GM12801 (cell line): ENCODE data around the gene KIF22.

Source experiments
- TF ChIP-seq, protein P1 (sequence below): IDR thresholded peaks from one replicate; pipeline ENCODE4 v1.5.1; 2011; ENCODE audit warnings: control low read depth; ENCODE audit not compliant: insufficient read length; ENCODE audit errors: extremely low read depth

The KIF22 gene

DNA sequence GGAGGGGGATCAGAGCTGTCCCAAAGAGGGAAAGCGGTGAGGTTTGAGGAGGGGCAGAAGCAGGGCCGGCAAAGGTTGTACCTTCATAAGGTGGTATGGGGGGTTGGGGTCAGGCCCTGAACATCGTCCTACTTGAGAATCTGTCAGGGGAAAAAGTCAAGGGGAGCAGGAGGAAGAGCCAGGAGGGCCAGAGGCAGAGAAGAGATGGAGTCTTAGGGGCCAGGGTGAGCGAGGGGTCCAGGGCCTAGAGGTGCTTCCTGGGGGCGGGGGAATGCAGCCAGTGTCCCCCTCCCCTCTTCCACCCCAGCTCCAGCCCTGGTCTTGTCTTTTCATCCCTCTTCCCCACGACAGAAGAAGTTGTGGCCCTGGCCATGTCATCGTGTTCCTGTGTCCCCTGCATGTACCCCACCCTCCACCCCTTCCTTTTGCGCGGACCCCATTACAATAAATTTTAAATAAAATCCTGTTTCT is 20.2 kb downstream of the KIF22 start:
- TF ChIP-seq, protein P1, sequence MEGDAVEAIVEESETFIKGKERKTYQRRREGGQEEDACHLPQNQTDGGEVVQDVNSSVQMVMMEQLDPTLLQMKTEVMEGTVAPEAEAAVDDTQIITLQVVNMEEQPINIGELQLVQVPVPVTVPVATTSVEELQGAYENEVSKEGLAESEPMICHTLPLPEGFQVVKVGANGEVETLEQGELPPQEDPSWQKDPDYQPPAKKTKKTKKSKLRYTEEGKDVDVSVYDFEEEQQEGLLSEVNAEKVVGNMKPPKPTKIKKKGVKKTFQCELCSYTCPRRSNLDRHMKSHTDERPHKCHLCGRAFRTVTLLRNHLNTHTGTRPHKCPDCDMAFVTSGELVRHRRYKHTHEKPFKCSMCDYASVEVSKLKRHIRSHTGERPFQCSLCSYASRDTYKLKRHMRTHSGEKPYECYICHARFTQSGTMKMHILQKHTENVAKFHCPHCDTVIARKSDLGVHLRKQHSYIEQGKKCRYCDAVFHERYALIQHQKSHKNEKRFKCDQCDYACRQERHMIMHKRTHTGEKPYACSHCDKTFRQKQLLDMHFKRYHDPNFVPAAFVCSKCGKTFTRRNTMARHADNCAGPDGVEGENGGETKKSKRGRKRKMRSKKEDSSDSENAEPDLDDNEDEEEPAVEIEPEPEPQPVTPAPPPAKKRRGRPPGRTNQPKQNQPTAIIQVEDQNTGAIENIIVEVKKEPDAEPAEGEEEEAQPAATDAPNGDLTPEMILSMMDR, result no peak

DNA sequence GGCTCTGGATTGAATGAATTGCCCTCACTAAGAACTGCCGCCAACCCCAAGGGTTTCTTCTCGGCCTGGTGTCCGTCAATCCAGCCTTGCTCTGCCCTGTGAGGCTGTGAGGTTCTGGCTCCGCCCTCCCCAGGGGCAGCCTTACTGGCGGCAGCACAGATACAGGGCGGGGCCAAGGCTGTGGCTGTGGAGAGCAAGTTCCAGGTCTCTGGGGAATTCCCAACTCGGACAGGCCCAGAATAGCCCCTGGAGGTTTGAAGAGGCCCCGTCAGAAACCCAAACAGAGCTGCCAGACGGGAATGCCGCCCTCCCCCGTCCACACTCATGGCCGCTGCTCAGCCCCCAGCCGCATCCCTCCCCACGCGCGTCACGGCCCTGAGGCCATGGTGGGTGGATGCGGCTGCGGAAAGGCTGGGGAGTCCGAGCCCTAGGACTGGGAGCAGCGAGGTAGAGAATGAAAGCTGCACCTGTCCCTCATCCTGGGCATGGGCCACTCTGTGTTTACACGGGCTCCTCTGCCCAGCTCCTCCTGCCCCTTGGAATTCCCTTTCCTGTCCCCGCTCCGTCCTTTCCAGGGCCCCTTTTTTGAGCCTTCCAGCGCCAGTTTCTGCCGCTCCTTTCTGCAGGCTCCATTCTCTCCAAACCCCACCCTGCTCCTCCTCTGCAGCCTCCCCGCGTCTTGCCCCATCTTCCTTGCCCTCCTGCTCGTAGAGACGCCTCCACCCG is 20.8 kb downstream of the KIF22 start:
- TF ChIP-seq, protein P1, result no peak

GRCh38 chr16:29811896-29812665 is 21.5 kb downstream of the KIF22 start, which contains the start of gene PRRT2:
TSS of gene PRRT2 (plus strand) at chr16:29812193. CDS start at chr16:29813055, 862 bp downstream.
- TF ChIP-seq, protein P1, result no peak

GRCh38 chr16:29812754-29813643 is 22.4 kb downstream of the KIF22 start:
- TF ChIP-seq, protein P1, result no peak

GRCh38 chr16:29813644-29814562 is 23.4 kb downstream of the KIF22 start:
- TF ChIP-seq, protein P1, result no peak

- TF ChIP-seq, protein P1, result no peak
Observed at GRCh38 chr16:29814592-29814991, 24.0 kb downstream of the KIF22 start.
